ENCODE measurements around the gene PCGF5.
"Not testable (repeated sequence)": the region's sequence is repeated elsewhere in the genome, so short reads cannot be mapped to it uniquely, and the experiment has no call there.

Gene PCGF5

DNA sequence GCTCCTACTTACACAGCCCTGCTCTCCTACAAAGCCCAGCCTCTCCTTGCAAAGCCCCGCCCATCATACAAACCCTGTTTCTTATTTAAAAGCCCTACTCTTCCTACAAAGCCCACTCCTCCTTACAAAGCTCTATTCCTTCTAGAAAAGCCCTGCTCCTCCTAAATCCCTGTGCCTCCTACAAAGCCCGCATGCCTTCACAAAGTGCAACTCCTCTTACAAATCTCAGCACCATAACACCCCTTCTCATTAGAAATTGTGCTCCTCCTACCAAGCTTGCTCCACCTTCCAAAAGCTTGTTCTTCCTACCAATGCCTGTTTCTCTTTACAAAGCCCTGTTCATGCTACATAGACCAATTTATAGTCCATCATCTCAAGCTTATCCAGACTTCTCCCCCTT is 66.1 kb downstream of the PCGF5 start:
- no peak for DNase-seq (ENCODE audit: low read depth in 2 of 2)

- DNase-seq (ENCODE audit: low read depth in 2 of 2), result no peak
These were observed 66.8 kb downstream of the PCGF5 start for GRCh38 chr10:91287276-91287675.

DNA sequence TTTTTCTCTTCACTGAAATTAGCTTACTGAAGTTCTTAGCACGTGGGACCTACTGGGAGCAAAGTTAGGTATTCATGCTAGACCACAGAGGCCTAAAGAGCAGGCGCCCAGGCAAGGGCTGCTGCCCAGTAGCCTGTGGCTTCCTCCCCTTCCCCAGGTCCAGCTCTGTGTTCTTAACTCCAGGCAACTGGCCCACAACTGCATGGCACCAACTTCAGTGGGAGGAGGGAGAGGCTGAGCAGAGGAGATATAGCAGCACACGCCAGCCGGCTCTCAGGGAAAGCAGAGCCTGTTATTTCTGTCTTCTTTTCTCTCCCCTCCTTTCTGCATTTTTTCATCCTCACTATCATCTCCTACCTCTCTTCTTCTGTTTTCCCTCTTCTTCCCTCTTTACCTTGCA is 67.4 kb downstream of the PCGF5 start:
- no peak for DNase-seq (ENCODE audit: low read depth in 2 of 2)

DNA sequence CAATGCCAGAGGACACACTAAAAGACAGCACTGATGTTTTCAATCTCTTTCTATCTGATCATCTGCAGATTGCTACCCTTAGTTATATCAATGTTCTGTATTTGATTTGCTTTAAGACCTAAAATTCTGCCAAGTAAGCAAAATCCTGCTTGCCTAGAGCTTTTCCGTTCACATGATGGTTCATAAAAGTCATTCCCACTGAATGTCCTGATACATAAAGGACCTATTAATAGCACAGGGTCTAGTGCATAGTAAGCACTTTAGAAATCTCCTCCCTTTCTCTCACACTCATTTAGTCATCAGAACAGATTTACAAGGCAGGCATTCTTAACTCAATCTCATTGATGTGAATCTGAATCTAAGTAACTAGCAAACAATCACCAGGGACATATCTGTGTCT is 68.8 kb downstream of the PCGF5 start:
- DNase-seq (ENCODE audit: low read depth in 2 of 2), result no peak

GRCh38 chr10:91290607-91291006 is 70.1 kb downstream of the PCGF5 start:
- no peak for DNase-seq (ENCODE audit: low read depth in 2 of 2)

- DNase-seq (ENCODE audit: low read depth in 2 of 2), result no peak
These were observed 73.9 kb downstream of the PCGF5 start for GRCh38 chr10:91294134-91294906.

DNA sequence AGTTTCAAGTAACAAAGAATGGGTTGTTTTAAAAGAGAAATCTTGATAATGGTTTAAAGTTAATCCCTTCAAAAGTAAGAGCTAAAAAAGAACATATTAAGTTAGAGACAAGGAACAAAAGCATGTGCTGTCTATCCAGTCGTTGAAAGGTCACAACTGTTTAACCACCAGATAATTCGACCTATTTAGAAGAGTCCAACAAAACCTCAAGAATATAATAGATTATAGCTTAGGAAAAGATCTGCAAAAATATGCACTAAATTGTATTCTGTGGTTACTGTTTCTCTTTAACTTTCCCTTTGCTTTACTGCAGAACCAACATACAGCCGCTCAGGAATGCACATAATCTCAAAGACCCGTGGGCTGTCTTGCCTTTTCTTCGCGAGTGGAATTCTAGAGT is 74.9 kb downstream of the PCGF5 start:
- no peak for DNase-seq (ENCODE audit: low read depth in 2 of 2)

DNA sequence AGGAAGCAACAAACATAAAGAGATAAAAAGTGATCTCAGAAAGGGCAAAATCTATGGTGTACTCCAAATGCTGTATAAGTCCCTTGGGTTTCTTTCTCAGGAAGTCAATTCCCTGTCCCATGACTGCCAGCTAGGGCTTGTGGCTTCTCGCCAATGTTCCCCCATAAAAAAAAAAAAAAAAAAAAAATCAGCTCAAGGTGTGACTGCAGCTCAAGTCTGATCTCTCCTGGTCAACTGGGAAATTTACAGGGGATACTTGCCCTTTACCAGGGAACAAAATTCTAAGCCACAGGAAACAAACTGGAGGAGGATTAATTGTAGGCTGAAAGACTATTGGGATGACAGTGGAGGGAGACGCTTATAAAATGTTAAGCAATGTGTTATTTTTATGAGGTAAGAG is 76.0 kb downstream of the PCGF5 start:
- DNase-seq (ENCODE audit: low read depth in 2 of 2), result no peak

- DNase-seq (ENCODE audit: low read depth in 2 of 2), result peak; percentile 64 to 75
These were observed 77.9 kb downstream of the PCGF5 start for GRCh38 chr10:91298224-91298871.

- DNase-seq (ENCODE audit: low read depth in 2 of 2), result no peak
These were observed 79.6 kb downstream of the PCGF5 start for GRCh38 chr10:91299999-91300575.

- DNase-seq (ENCODE audit: low read depth in 2 of 2), result not testable (repeated sequence)
These were observed 82.5 kb downstream of the PCGF5 start for GRCh38 chr10:91302946-91303345.

DNA sequence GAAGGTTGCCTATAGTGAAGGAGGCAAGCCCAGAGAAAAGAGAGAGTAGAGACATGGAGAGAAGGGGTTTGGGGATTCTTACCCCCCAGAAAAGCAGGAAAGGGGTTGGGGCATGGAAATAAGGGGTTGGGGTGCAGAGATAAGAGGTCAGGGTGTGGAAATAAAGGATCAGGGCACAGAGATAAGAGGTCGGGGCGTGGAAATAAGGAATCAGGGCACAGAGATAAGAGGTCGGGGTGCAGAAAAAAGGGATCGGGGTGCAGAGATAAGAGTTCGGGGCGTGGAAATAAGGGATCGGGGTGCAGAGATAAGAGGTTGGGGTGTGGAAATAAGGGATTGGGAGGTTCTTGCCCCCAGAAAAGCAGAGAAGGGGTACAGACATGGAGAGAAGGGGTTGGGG is 85.5 kb downstream of the PCGF5 start:
- not testable (repeated sequence) for DNase-seq (ENCODE audit: low read depth in 2 of 2)

- DNase-seq (ENCODE audit: low read depth in 2 of 2), result no peak
These were observed 87.0 kb downstream of the PCGF5 start for GRCh38 chr10:91307489-91307888.

GRCh38 chr10:91309711-91310110 is 89.2 kb downstream of the PCGF5 start:
- no peak for DNase-seq (ENCODE audit: low read depth in 2 of 2)

- DNase-seq (ENCODE audit: low read depth in 2 of 2), result no peak
These were observed 91.3 kb downstream of the PCGF5 start for GRCh38 chr10:91311601-91312381.

GRCh38 chr10:91312382-91312733 is 91.9 kb downstream of the PCGF5 start:
- DNase-seq (ENCODE audit: low read depth in 2 of 2), result no peak

GRCh38 chr10:91313796-91314485 is 93.5 kb downstream of the PCGF5 start:
- no peak for DNase-seq (ENCODE audit: low read depth in 2 of 2)

DNA sequence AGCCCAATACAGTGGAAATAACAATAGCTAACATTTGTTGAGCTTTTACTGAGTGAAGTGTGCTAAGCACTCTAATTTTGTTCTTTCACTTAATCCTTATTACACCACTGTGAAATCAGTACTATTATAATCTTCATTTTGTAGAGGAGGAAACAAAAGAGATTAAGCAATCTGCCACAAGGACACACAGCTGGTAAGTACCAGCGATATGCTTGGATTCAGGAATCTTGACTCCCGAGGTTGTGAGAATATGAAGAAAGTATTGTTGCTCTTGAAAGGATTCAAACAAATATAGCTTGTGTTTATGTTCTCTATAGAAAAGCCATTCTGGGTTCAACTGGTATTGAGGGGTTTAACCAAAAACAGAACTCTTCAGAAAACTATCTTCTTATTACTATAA is 96.0 kb downstream of the PCGF5 start:
- DNase-seq (ENCODE audit: low read depth in 2 of 2), result no peak

DNA sequence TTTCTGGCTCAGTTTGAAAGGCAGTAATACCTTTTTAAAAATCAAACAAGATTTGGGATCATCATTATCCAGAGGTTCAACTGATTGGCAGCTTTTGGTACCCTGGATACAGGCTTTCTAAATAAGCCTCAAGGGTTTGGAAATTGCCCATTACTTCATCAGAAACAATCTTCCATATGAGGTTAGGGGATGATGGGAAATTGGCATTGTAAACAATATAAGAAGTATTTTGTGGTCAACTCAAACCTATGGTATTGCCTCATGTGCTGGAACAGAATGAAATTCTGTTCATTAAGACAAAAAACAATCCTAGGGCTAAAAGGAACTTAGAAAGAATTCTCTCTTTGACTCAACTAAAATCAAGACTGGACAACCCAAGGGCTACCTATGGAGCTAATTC is 97.1 kb downstream of the PCGF5 start:
- no peak for DNase-seq (ENCODE audit: low read depth in 2 of 2)

DNA sequence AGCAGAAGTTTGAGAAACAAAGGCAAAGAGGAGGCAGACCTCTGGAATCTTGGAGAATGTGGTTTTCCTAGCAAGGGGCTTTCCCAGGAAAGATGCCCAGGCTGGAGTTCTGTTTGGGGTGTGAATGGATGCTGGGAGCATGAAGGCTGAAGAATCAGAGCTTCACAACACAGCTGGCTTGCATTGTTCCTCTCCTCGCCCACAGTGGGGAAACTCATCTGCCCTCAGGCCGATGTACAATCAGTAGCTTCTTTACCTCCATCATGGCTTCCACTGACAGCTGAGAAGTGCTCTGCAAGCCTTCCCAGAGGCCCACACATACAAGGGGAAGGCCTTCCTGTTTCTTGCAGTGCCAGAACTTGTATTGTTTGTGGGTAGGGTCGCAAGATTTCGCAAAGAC is 98.9 kb downstream of the PCGF5 start:
- no peak for DNase-seq (ENCODE audit: low read depth in 2 of 2)

GRCh38 chr10:91323293-91323905 is 102.9 kb downstream of the PCGF5 start:
- DNase-seq (ENCODE audit: low read depth in 2 of 2), result not testable (repeated sequence)
